Ureter (tissue), 1 donor: ENCODE results near the gene GNPTAB. TPM values are rescaled to one million over a fixed set of nuclear protein-coding genes. Genes with fewer than 3 reads are reported as not detected.
"Not testable (repeated sequence)": the region's sequence is repeated elsewhere in the genome, so short reads cannot be mapped to it uniquely, and the experiment has no call there.

Experiments
- DNase-seq: peaks from one replicate; pipeline ENCODE4 v3.0.0-alpha.2; 2020; ENCODE audit warnings: low spot score
- total RNA-seq: library from RNA; stranded (reverse); gene quantifications from one replicate; pipeline ENCODE4 v1.2.4, GENCODE V29; 2023
- donor health status: DM: yes; HTN: yes; CAD: no.

GNPTAB gene
- total RNA-seq, 1 donor from 2014 or later = 57.0 TPM

GRCh38 chr12:101737476-101737875, 93.3 kb downstream of the GNPTAB start:
- no peak for DNase-seq

- DNase-seq = not testable (repeated sequence)
Measured at GRCh38 chr12:101734482-101734881, 96.3 kb downstream of the GNPTAB start.

- DNase-seq = no peak
Measured at GRCh38 chr12:101733166-101733565, 97.6 kb downstream of the GNPTAB start.

- no peak for DNase-seq
Measured at GRCh38 chr12:101732318-101732717, 98.4 kb downstream of the GNPTAB start.

GRCh38 chr12:101729842-101730241, 100.9 kb downstream of the GNPTAB start:
- DNase-seq = no peak

GRCh38 chr12:101727098-101727497, 103.7 kb downstream of the GNPTAB start:
- DNase-seq = no peak

- DNase-seq = no peak
Measured at GRCh38 chr12:101722392-101722791, 108.4 kb downstream of the GNPTAB start.

GRCh38 chr12:101720118-101720517, 110.6 kb downstream of the GNPTAB start:
- no peak for DNase-seq

- no peak for DNase-seq
Measured at GRCh38 chr12:101719566-101719965, 111.2 kb downstream of the GNPTAB start.

GRCh38 chr12:101714877-101715444, 115.8 kb downstream of the GNPTAB start:
- no peak for DNase-seq

- DNase-seq = no peak
Measured at GRCh38 chr12:101713930-101714329, 116.8 kb downstream of the GNPTAB start.

- DNase-seq = no peak
Measured at GRCh38 chr12:101713059-101713682, 117.6 kb downstream of the GNPTAB start.

- DNase-seq = no peak
Measured at GRCh38 chr12:101710288-101710687, 120.5 kb downstream of the GNPTAB start.

- no peak for DNase-seq
Measured at GRCh38 chr12:101707131-101707782, 123.5 kb downstream of the GNPTAB start.

- no peak for DNase-seq
Measured at GRCh38 chr12:101706403-101706802, 124.4 kb downstream of the GNPTAB start.

- DNase-seq = no peak
Measured at GRCh38 chr12:101703487-101703886, 127.3 kb downstream of the GNPTAB start.

- DNase-seq = no peak
Measured at GRCh38 chr12:101700299-101700820, 130.4 kb downstream of the GNPTAB start.

- DNase-seq = no peak
Measured at GRCh38 chr12:101698800-101699347, 131.9 kb downstream of the GNPTAB start.

- DNase-seq = peak; percentile 54
Measured at GRCh38 chr12:101697930-101698799, 132.6 kb downstream of the GNPTAB start.

GRCh38 chr12:101697197-101697929, 133.4 kb downstream of the GNPTAB start, which contains the start of gene CHPT1:
TSS of gene CHPT1 (plus strand) at chr12:101697640. CDS start at chr12:101697862, 222 bp downstream.
- peak; percentile 63 for DNase-seq
